ENCODE measurements around the gene KLHL26.

GRCh38 chr19:18618236-18618635 is 18.6 kb upstream of the KLHL26 start:
- no peak for TF ChIP-seq CTCF (conservative IDR thresholded peaks at IDR 0.05 in 1 of 2, IDR thresholded peaks at IDR 0.05 in 1 of 2; ENCODE audit: extremely low read depth in 1 of 2, insufficient read depth in 1 of 2, low read depth in 1 of 2, low read length in 2 of 2)
- TF ChIP-seq EZH2 (IDR thresholded peaks at IDR 0.05; ENCODE audit: borderline replicate concordance, low read length) = no peak

Measured in mammary epithelial cell (primary cell).